ENCODE measurements around the gene NDUFV3.
"Not testable (repeated sequence)": the region's sequence is repeated elsewhere in the genome, so short reads cannot be mapped to it uniquely, and the experiment has no call there.

NDUFV3 gene

GRCh38 chr21:42892931-42893755 is at the start of gene NDUFV3:
TSS of gene NDUFV3 (plus strand) at chr21:42893309. CDS start at chr21:42893334, 25 bp downstream.
- Mint-ChIP-seq H3K27ac (ENCODE audit: low read depth) (peak within 1 kb of the TSS; percentile 93), H3K27me3 (no peaks in the 10 kb centered on the region), H3K4me1 (peaks cover 23% of the 10 kb centered on the region), H3K36me3 (ENCODE audit: insufficient read depth) (peaks cover 27% of the 10 kb centered on the region), H3K9me3 (no peaks in the 10 kb centered on the region), H3K4me3 (peak within 1 kb of the TSS; percentile 89)
- DNase-seq (ENCODE audit: low spot score in 2 of 2): peak; percentile 94 to 96
- ATAC-seq (replicated peaks; ENCODE audit: extremely low read depth, poor library complexity, severe bottlenecking): peak; percentile 93

- Mint-ChIP-seq H3K4me3 (no peak overlapping the region), H3K36me3 (ENCODE audit: insufficient read depth) (peaks cover 28% of the 10 kb centered on the region), H3K27me3 (no peaks in the 10 kb centered on the region), H3K27ac (ENCODE audit: low read depth) (no peak overlapping the region), H3K9me3 (peaks cover 11% of the 10 kb centered on the region), H3K4me1 (peaks cover 9% of the 10 kb centered on the region)
- ATAC-seq (replicated peaks; ENCODE audit: extremely low read depth, poor library complexity, severe bottlenecking) (no peak), DNase-seq (ENCODE audit: low spot score in 2 of 2) (no peak)
Measured at GRCh38 chr21:42844411-42845113, 48.5 kb upstream of the NDUFV3 start.

GRCh38 chr21:42845296-42845965 is 47.7 kb upstream of the NDUFV3 start:
- ATAC-seq (replicated peaks; ENCODE audit: extremely low read depth, poor library complexity, severe bottlenecking): no peak
- H3K9me3 Mint-ChIP-seq: peaks cover 11% of the 10 kb centered on the region
- no peaks in the 10 kb centered on the region for H3K27me3 Mint-ChIP-seq
- H3K4me1 Mint-ChIP-seq: peaks cover 10% of the 10 kb centered on the region
- H3K27ac Mint-ChIP-seq (ENCODE audit: low read depth): no peak overlapping the region
- no peak for DNase-seq (ENCODE audit: low spot score in 2 of 2)
- H3K36me3 Mint-ChIP-seq (ENCODE audit: insufficient read depth): peaks cover 30% of the 10 kb centered on the region
- H3K4me3 Mint-ChIP-seq: no peak overlapping the region

- ATAC-seq (replicated peaks; ENCODE audit: extremely low read depth, poor library complexity, severe bottlenecking) (no peak), DNase-seq (ENCODE audit: low spot score in 2 of 2) (no peak)
- Mint-ChIP-seq H3K9me3 (peaks cover 11% of the 10 kb centered on the region), H3K27me3 (no peaks in the 10 kb centered on the region), H3K4me3 (no peak overlapping the region), H3K4me1 (peaks cover 10% of the 10 kb centered on the region), H3K36me3 (ENCODE audit: insufficient read depth) (peaks cover 34% of the 10 kb centered on the region), H3K27ac (ENCODE audit: low read depth) (no peak overlapping the region)
Measured at GRCh38 chr21:42846221-42846620, 46.9 kb upstream of the NDUFV3 start.

GRCh38 chr21:42847051-42847707 is 45.9 kb upstream of the NDUFV3 start:
- Mint-ChIP-seq H3K9me3 (peaks cover 11% of the 10 kb centered on the region), H3K36me3 (ENCODE audit: insufficient read depth) (peaks cover 33% of the 10 kb centered on the region), H3K4me3 (no peak overlapping the region), H3K27me3 (no peaks in the 10 kb centered on the region), H3K4me1 (peaks cover 10% of the 10 kb centered on the region), H3K27ac (ENCODE audit: low read depth) (no peak overlapping the region)
- no peak for ATAC-seq (replicated peaks; ENCODE audit: extremely low read depth, poor library complexity, severe bottlenecking)
- no peak for DNase-seq (ENCODE audit: low spot score in 2 of 2)

GRCh38 chr21:42847726-42848125 is 45.4 kb upstream of the NDUFV3 start:
- no peaks in the 10 kb centered on the region for H3K27me3 Mint-ChIP-seq
- H3K27ac Mint-ChIP-seq (ENCODE audit: low read depth): no peak overlapping the region
- H3K4me3 Mint-ChIP-seq: no peak overlapping the region
- no peak for DNase-seq (ENCODE audit: low spot score in 2 of 2)
- no peak for ATAC-seq (replicated peaks; ENCODE audit: extremely low read depth, poor library complexity, severe bottlenecking)
- peaks cover 10% of the 10 kb centered on the region for H3K4me1 Mint-ChIP-seq
- peaks cover 30% of the 10 kb centered on the region for H3K36me3 Mint-ChIP-seq (ENCODE audit: insufficient read depth)
- peaks cover 11% of the 10 kb centered on the region for H3K9me3 Mint-ChIP-seq

- peaks cover 29% of the 10 kb centered on the region for H3K36me3 Mint-ChIP-seq (ENCODE audit: insufficient read depth)
- H3K4me3 Mint-ChIP-seq; DNase-seq (ENCODE audit: low spot score in 2 of 2); ATAC-seq (replicated peaks; ENCODE audit: extremely low read depth, poor library complexity, severe bottlenecking); H3K27me3 Mint-ChIP-seq: not testable (repeated sequence)
- peaks cover 10% of the 10 kb centered on the region for H3K4me1 Mint-ChIP-seq
- peak overlapping the region; percentile 71 for H3K27ac Mint-ChIP-seq (ENCODE audit: low read depth)
- peaks cover 11% of the 10 kb centered on the region for H3K9me3 Mint-ChIP-seq
Measured at GRCh38 chr21:42848144-42848931, 44.8 kb upstream of the NDUFV3 start.

- Mint-ChIP-seq H3K27ac (ENCODE audit: low read depth) (peak overlapping the region; percentile 71), H3K27me3 (no peaks in the 10 kb centered on the region), H3K9me3 (peaks cover 11% of the 10 kb centered on the region), H3K4me1 (peaks cover 10% of the 10 kb centered on the region), H3K4me3 (no peak overlapping the region), H3K36me3 (ENCODE audit: insufficient read depth) (peaks cover 30% of the 10 kb centered on the region)
- ATAC-seq (replicated peaks; ENCODE audit: extremely low read depth, poor library complexity, severe bottlenecking): no peak
- DNase-seq (ENCODE audit: low spot score in 2 of 2): no peak
Measured at GRCh38 chr21:42848932-42849758, 44.0 kb upstream of the NDUFV3 start.

GRCh38 chr21:42849759-42850412 is 43.2 kb upstream of the NDUFV3 start:
- H3K4me1 Mint-ChIP-seq: peaks cover 10% of the 10 kb centered on the region
- no peak overlapping the region for H3K4me3 Mint-ChIP-seq
- no peaks in the 10 kb centered on the region for H3K27me3 Mint-ChIP-seq
- peaks cover 11% of the 10 kb centered on the region for H3K9me3 Mint-ChIP-seq
- H3K27ac Mint-ChIP-seq (ENCODE audit: low read depth): peak overlapping the region; percentile 71
- no peak for ATAC-seq (replicated peaks; ENCODE audit: extremely low read depth, poor library complexity, severe bottlenecking)
- H3K36me3 Mint-ChIP-seq (ENCODE audit: insufficient read depth): peaks cover 29% of the 10 kb centered on the region
- no peak for DNase-seq (ENCODE audit: low spot score in 2 of 2)

- Mint-ChIP-seq H3K27ac (ENCODE audit: low read depth) (no peak overlapping the region), H3K36me3 (ENCODE audit: insufficient read depth) (peaks cover 31% of the 10 kb centered on the region), H3K27me3 (no peaks in the 10 kb centered on the region), H3K4me1 (peaks cover 10% of the 10 kb centered on the region), H3K9me3 (peaks cover 11% of the 10 kb centered on the region), H3K4me3 (no peak overlapping the region)
- no peak for ATAC-seq (replicated peaks; ENCODE audit: extremely low read depth, poor library complexity, severe bottlenecking)
- DNase-seq (ENCODE audit: low spot score in 2 of 2): no peak
Measured at GRCh38 chr21:42850463-42850862, 42.6 kb upstream of the NDUFV3 start.

Data from central memory CD8-positive, alpha-beta T cell (primary cell).